UCSD-AML1 (cell line): Measurements from ENCODE around the gene AXL.
"Not testable (repeated sequence)": the region's sequence is repeated elsewhere in the genome, so short reads cannot be mapped to it uniquely, and the experiment has no call there.

ENCODE experiments used
- DNase-seq: peaks from one replicate; lab custom pipeline; 2025; ENCODE audit not compliant: unreplicated experiment; lab: John Stamatoyannopoulos, UW

Gene AXL

GRCh38 chr19:41218615-41219507 lies at the start of gene AXL:
Gene AXL (plus strand): TSS chr19:41219223. CDS start chr19:41219393, 170 bp downstream.
- DNase-seq: no peak

GRCh38 chr19:41172297-41173164 lies 46.5 kb upstream of the AXL start:
- DNase-seq: no peak

DNA sequence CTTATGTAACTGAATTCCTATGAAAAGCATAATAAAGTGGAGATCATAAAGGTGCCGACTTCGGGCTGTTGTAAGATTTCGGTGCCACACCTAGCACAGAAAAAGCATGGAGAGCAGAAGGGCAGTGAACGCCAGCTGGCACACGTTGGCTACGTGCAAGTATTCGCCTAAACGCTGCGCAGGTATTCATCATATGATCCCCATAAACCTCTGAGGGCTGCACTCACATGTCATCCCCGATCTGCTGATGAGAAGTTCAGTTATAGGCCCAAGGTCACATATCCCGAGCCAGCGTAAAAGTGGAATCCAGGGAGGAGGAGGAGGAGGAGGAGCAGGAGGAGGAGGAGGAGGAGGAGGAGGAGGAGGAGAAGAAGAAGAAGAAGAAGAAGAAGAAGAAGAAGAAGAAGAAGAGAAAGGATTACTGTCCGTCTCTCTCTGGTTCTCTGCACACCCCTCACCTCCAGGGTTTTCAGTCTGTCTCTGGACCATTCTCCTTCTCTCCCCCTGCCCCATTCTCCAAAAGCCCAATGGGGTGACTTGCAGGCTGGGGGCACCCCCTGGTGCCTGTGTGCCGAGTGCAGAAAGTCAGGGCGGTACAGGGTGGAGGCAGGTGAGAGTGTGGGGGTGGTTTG lies 44.6 kb upstream of the AXL start:
- DNase-seq: no peak

- DNase-seq: peak; percentile 50
Measured at GRCh38 chr19:41175801-41176777, 42.9 kb upstream of the AXL start.

DNA sequence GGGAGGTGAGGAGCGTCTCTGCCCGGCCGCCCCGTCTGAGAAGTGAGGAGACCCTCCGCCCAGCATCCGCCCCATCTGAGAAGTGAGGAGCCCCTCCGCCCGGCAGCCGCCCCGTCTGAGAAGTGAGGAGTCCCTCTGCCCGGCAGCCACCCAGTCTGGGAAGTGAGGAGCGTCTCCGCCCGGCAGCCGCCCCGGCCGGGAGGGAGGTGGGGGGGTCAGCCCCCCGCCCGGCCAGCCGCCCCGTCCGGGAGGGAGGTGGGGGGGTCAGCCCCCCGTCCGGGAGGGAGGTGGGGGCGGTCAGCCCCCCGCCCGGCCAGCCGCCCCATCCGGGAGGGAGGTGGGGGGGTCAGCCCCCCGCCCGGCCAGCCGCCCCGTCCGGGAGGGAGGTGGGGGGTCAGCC lies 38.9 kb upstream of the AXL start:
- DNase-seq: not testable (repeated sequence)

DNA sequence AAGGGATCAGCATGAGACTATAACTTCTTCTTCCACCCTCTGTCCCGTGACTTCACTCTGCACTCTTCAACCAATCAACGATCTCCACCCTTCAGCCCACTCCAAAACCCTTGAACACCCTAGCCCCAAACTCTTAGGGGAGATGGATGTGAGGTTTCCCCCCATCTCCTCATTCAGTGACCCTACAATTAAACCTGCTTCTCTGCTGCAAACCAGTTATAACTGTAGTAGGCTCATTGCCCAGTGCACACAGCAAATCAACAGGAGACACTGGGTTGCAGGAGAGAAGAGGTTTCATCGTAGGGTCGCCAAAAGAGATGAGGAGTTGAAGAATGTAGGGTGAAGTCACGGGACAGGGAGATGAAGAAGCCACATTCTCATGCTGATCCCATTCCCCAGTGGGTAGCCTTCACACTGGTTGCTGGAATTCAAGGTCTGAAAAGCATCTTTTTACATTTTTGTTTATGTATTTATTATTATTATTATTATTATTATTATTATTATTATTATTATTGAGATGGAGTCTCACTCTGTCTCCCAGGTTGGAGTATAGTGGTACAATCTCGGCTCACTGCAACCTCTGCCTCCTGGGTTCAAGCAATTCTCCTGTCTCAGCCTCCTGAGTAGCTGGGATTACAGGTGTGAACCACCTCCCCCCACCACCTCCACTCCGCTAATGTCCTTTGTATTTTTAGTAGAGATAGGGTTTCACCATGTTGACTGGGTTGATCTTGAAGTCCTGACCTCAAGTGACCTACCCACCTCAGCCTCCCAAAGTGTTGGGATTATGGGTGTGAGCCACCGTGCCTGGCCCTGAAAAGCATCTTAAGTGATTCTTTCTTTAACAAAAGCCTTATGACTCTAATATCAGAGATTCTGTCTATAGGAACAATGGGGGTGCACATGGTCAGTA lies 31.8 kb upstream of the AXL start:
- no peak for DNase-seq

- no peak for DNase-seq
Measured at GRCh38 chr19:41187884-41188279, 31.1 kb upstream of the AXL start.

- DNase-seq: no peak
Measured at GRCh38 chr19:41189425-41190065, 29.5 kb upstream of the AXL start.

- DNase-seq: peak; percentile 75
Measured at GRCh38 chr19:41192574-41193429, 26.2 kb upstream of the AXL start, which contains the start of gene CYP2S1. Gene CYP2S1 (plus strand): TSS chr19:41193219. CDS start chr19:41193265, 46 bp downstream.

GRCh38 chr19:41193430-41194156 lies 25.4 kb upstream of the AXL start:
- DNase-seq: no peak

- peak; percentile 54 for DNase-seq
Measured at GRCh38 chr19:41194157-41194552, 24.9 kb upstream of the AXL start.

GRCh38 chr19:41195675-41196497 lies 23.1 kb upstream of the AXL start:
- no peak for DNase-seq

GRCh38 chr19:41198559-41198958 lies 20.5 kb upstream of the AXL start:
- no peak for DNase-seq

DNA sequence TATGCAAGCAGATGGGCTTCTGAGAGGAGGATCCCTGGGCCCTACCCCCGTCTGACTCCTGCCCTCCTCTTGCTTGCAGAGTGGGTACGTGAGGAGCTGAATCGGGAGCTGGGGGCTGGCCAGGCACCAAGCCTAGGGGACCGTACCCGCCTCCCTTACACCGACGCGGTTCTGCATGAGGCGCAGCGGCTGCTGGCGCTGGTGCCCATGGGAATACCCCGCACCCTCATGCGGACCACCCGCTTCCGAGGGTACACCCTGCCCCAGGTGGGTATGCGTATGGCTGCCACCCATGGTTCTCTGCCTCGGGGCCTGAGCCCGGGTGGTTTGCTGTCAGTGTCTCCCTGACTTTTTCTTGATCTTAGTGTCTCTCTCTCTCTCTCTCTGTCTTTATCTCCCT lies 15.7 kb upstream of the AXL start:
- no peak for DNase-seq

- DNase-seq: peak; percentile 70
Measured at GRCh38 chr19:41204338-41204737, 14.7 kb upstream of the AXL start.

- DNase-seq: no peak
Measured at GRCh38 chr19:41205995-41206394, 13.0 kb upstream of the AXL start.
